Endodermal cell (in vitro differentiated cells): ENCODE data around the gene KIT. TPM values are rescaled to one million over a fixed set of nuclear protein-coding genes. Genes with fewer than 3 reads are reported as not detected.

Source experiments
- DNase-seq: peaks from one replicate; pipeline ENCODE4 v3.0.0-alpha.2; 2017
- H3K27ac ChIP-seq: 2 replicates; pipeline ENCODE4 v1.5.1; 2013; ENCODE audit warnings: mild to moderate bottlenecking, low read depth, low read length, moderate library complexity
- H3K27me3 ChIP-seq: 2 replicates; pipeline ENCODE4 v1.6.1; 2013; ENCODE audit warnings: mild to moderate bottlenecking, low read length, moderate library complexity; ENCODE audit not compliant: insufficient read depth, control insufficient read depth, poor library complexity, severe bottlenecking
- H3K36me3 ChIP-seq: 2 replicates; pipeline ENCODE4 v1.7.0; 2013; ENCODE audit warnings: mild to moderate bottlenecking, low read length, moderate library complexity; ENCODE audit not compliant: control insufficient read depth, insufficient read depth
- H3K4me1 ChIP-seq: one replicate; pipeline ENCODE4 v1.7.0; 2013; ENCODE audit warnings: low read length; ENCODE audit not compliant: control insufficient read depth, insufficient read depth
- H3K4me3 ChIP-seq: 2 replicates; pipeline ENCODE4 v1.5.1; 2013; ENCODE audit warnings: mild to moderate bottlenecking, low read length, moderate library complexity
- H3K9ac ChIP-seq: 2 replicates; pipeline ENCODE4 v1.6.1; 2013; ENCODE audit warnings: mild to moderate bottlenecking, low read length, moderate library complexity; ENCODE audit not compliant: poor library complexity, severe bottlenecking; ENCODE audit errors: extremely low read depth
- H3K9me3 ChIP-seq: 2 replicates; pipeline ENCODE4 v1.6.1; 2013; ENCODE audit warnings: mild to moderate bottlenecking, low read length, moderate library complexity; ENCODE audit not compliant: control insufficient read depth
- H3K27ac Mint-ChIP-seq: 2 replicates; pipeline ENCODE4 v1.8.0; 2020; ENCODE audit warnings: mixed read lengths
- H3K27me3 Mint-ChIP-seq: 2 replicates; pipeline ENCODE4 v1.8.0; 2021; ENCODE audit warnings: mild to moderate bottlenecking, mixed read lengths; ENCODE audit not compliant: insufficient read depth
- H3K36me3 Mint-ChIP-seq: 2 replicates; pipeline ENCODE4 v1.8.0; 2020; ENCODE audit warnings: low read depth, mixed read lengths
- H3K4me1 Mint-ChIP-seq: 2 replicates; pipeline ENCODE4 v1.8.0; 2020; ENCODE audit warnings: mixed read lengths
- H3K4me3 Mint-ChIP-seq: 2 replicates; pipeline ENCODE4 v1.8.0; 2020; ENCODE audit warnings: mild to moderate bottlenecking, moderate library complexity, mixed read lengths
- H3K9me3 Mint-ChIP-seq: 2 replicates; pipeline ENCODE4 v1.8.0; 2020; ENCODE audit warnings: mild to moderate bottlenecking, mixed read lengths
- WGBS, 2 experiments: methylation state at CpG; one replicate each; pipeline versions ENCODE4 v1.1.5 to v1.1.7; 2013; ENCODE audit warnings: missing lambda C conversion rate in 2 of 2, mixed read lengths in 1 of 2; ENCODE audit not compliant: insufficient coverage in 1 of 2, insufficient read length in 1 of 2; 5-methylcytosine and 5-hydroxymethylcytosine counted together
- total RNA-seq, 2 donors: library from RNA; stranded (reverse); fragmentation: NEBNext Ultra II Directional in 1 of 2; extraction: Animal tissue kit (Norgen Biotek cat#: 25700) in 1 of 2; gene quantifications; 2 replicates in 1 of 2; 3 replicates in 1 of 2; pipeline ENCODE4 v1.2.1, GENCODE V29; 2021
- TF ChIP-seq, protein P1 (sequence below): fragments of 200-600 bp; sonication (generic); conservative IDR thresholded peaks from 2 replicates; pipeline ENCODE4 v1.5.0; 2021; ENCODE audit warnings: antibody characterized with exemption, mild to moderate bottlenecking

KIT gene
- total RNA-seq, 2 donors from 2014 or later = 135 to 167 TPM

DNA sequence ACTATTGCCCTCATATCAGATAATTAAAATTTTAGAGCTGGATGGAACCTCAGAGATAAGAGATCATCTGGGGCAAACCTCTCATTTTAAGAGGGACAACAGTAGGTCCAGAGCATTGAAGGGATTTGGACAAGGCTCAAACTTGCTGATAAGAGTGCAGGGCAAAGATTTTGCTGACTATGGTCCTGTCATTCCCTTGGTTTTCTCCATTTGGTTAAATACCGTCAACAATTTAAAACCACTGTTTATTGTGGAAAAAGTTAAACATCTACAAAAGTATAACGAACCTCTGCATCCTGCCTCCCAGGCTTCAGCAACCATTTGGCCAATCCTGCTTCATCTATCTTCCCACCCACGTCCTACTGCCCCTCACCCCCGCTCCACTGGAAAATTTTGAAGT, 10.7 kb upstream of the KIT start:
- Mint-ChIP-seq H3K27me3 (no peaks in the 10 kb centered on the region), H3K9me3 (no peaks in the 10 kb centered on the region), H3K4me3 (no peak overlapping the region), H3K27ac (no peak overlapping the region), H3K4me1 (peaks cover 9% of the 10 kb centered on the region), H3K36me3 (no peaks in the 10 kb centered on the region)
- Histone ChIP-seq H3K4me3 (no peak overlapping the region), H3K9me3 (no peaks in the 10 kb centered on the region), H3K9ac (no peak overlapping the region), H3K4me1 (no peaks in the 10 kb centered on the region), H3K36me3 (no peaks in the 10 kb centered on the region), H3K27ac (no peak overlapping the region), H3K27me3 (no peaks in the 10 kb centered on the region)
- no peak for DNase-seq
- TF ChIP-seq, protein P1, sequence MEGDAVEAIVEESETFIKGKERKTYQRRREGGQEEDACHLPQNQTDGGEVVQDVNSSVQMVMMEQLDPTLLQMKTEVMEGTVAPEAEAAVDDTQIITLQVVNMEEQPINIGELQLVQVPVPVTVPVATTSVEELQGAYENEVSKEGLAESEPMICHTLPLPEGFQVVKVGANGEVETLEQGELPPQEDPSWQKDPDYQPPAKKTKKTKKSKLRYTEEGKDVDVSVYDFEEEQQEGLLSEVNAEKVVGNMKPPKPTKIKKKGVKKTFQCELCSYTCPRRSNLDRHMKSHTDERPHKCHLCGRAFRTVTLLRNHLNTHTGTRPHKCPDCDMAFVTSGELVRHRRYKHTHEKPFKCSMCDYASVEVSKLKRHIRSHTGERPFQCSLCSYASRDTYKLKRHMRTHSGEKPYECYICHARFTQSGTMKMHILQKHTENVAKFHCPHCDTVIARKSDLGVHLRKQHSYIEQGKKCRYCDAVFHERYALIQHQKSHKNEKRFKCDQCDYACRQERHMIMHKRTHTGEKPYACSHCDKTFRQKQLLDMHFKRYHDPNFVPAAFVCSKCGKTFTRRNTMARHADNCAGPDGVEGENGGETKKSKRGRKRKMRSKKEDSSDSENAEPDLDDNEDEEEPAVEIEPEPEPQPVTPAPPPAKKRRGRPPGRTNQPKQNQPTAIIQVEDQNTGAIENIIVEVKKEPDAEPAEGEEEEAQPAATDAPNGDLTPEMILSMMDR = no peak
- 87 to 94% methylated on average over 2 to 4 of the region's 4 CpGs for WGBS, 2 experiments

DNA sequence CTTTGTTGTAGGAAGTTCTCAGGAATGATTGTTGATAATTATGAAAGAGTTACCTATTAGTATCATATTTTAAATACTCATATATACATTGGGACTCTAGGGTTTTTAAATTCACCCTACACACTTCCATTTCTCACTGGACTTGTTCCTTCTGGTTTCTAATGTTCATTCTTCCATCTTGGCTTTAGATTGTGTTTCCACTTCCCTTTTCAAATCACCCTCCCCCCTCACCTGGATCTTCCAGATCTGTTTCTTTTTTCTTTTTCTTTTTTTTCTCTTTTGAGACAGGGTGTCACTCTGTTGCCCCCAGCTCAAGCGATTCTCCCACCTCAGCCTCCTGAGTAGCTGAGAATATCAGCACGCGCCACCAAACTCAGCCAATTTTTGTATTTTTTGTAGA, 6.7 kb upstream of the KIT start:
- no peaks in the 10 kb centered on the region for H3K4me1 ChIP-seq
- H3K27me3 ChIP-seq = no peaks in the 10 kb centered on the region
- H3K9ac ChIP-seq = no peak overlapping the region
- DNase-seq = no peak
- Mint-ChIP-seq H3K4me1 (peaks cover 15% of the 10 kb centered on the region), H3K27ac (no peak overlapping the region), H3K27me3 (peaks cover 13% of the 10 kb centered on the region), H3K36me3 (no peaks in the 10 kb centered on the region), H3K4me3 (no peak overlapping the region), H3K9me3 (no peaks in the 10 kb centered on the region)
- no peaks in the 10 kb centered on the region for H3K36me3 ChIP-seq
- 98 to 100% methylated on average over 3 of the region's 3 CpGs for WGBS, 2 experiments
- H3K4me3 ChIP-seq = no peak overlapping the region
- H3K9me3 ChIP-seq = no peaks in the 10 kb centered on the region
- TF ChIP-seq, protein P1 = no peak
- H3K27ac ChIP-seq = no peak overlapping the region

DNA sequence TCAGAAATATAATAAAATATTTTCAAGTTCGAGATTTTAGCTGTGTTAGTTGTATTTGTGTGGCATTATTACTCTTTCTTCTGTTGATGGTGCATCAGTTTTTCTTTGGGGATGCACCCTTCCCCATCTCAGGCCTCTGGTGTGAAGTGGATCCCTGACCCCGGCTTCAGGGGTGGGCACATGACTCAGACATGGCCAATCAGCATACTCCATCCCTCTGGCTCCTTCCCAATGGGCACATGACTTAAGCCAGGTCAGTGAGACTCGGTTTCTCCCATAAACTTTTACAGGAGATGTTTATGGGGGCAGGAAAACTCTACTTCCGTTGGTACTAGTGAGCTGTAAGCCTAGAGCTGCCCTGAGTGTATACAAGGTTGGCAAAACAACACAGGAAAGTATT, 3.0 kb upstream of the KIT start:
- Histone ChIP-seq H3K27me3 (peaks cover 10% of the 10 kb centered on the region), H3K9ac (no peak overlapping the region), H3K36me3 (no peaks in the 10 kb centered on the region), H3K4me3 (no peak overlapping the region), H3K4me1 (no peaks in the 10 kb centered on the region), H3K27ac (no peak overlapping the region), H3K9me3 (no peaks in the 10 kb centered on the region)
- DNase-seq = no peak
- H3K9me3 Mint-ChIP-seq = no peaks in the 10 kb centered on the region
- peaks cover 22% of the 10 kb centered on the region for H3K4me1 Mint-ChIP-seq
- WGBS, 2 experiments = 87% methylated on average over 4 of the region's 4 CpGs; no CpG with 5 or more reads in 1 of the 2 experiments
- H3K36me3 Mint-ChIP-seq = no peaks in the 10 kb centered on the region
- H3K27ac Mint-ChIP-seq = no peak overlapping the region
- no peak overlapping the region for H3K4me3 Mint-ChIP-seq
- TF ChIP-seq, protein P1 = no peak
- peaks cover 28% of the 10 kb centered on the region for H3K27me3 Mint-ChIP-seq
